Measurements from ENCODE around the gene ASCC2.
"Not testable (repeated sequence)": the region's sequence is repeated elsewhere in the genome, so short reads cannot be mapped to it uniquely, and the experiment has no call there.

ASCC2 gene

DNA sequence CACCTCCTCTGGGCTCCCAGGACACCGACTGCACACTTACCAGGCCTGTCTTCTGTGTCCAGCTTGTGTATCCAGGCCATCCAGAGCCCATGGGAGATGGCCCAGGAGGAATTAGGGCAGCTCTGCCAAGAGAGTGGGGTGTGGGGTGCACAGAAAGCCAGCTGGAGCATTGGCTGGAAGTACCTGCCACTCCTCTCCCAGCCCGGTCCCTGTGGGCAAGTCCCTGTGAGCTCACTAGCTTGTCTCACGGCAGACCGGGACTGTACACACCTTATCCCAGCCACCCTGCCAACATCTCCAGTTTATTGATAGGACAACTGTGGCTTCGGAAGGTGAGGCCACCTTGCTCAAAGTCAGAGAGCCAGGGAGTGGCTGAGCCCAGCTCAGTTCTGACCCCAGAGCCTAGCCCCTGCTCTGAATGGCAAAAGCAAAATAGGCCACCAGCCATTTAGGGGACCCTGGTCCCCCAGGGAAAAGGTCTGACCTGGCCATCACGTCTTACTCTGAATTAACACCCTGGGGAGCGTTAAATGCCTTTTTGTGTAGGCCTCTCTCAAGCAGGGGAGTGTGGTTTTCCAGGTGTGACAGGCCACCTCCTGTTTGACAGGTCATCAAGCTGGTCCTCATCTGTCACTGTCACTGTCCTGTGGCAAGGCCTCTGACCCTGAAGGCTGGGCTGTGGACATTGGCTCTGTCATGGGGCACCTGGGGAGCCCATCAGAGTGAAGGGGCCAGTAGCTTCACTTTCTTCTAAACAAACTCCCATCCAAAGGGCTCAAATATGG is 55.8 kb downstream of the ASCC2 start:
- no peak for DNase-seq

DNA sequence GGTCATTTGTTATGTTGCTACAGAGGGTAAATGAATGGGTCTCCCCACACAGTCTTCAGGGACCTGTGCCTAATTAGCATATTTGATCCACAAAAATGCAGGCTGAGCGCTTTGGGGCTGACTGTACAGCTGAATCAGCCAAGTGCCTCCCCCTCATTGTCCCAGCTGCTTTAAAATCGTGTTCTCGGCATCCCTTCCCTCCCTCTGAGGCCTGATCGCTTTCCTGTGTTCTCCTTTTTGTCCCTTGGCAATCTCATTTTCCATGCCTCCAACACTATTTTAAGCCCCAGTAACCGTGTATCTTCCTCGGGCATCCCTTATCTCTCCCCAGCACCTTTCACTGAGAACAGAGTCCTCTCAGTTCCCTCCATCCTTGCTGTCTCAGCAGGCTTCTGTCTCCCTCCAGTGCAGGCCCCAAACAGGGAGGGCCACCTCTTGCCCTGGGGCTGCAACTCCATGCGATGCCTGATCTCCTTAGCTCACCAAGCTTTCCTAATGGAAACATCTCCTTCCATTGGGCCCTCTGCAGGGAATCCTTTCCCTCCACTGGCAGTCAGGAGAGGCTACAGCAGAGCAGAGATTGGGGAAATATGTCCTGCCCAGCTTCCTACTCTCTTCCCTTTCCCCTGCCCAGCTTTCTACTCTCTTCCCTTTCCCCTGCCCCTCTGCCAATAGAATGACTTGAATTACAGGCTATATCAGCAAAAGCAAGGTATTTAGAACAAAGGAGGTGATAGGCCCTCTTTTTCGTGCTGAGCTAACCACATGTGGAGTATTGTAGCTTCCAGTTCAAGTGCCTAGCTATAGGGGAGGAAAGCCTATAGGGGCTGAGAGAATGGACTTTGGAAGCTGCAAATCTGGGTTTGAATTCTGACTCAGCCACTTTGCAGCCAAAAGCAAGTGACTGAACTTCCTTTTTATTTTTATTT is 57.1 kb downstream of the ASCC2 start:
- no peak for DNase-seq

DNA sequence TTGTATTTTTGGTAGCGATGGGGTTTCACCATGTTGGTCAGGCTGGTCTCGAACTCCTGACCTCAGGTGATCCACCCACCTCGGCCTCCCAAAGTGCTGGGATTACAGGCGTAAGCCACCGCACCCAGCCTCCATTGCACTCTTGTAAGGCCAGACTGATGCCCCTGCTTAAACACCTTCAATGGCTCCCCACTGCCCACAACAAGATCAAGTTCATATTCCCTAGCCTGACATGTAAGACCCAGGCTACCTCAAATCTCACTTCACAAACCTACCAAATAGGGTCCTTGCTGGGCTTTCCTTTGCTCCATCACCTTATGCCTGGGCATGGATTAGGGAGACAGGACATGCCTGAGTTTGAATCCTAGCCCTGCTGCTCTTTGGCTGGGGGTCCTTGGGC is 57.9 kb downstream of the ASCC2 start:
- DNase-seq = no peak

DNA sequence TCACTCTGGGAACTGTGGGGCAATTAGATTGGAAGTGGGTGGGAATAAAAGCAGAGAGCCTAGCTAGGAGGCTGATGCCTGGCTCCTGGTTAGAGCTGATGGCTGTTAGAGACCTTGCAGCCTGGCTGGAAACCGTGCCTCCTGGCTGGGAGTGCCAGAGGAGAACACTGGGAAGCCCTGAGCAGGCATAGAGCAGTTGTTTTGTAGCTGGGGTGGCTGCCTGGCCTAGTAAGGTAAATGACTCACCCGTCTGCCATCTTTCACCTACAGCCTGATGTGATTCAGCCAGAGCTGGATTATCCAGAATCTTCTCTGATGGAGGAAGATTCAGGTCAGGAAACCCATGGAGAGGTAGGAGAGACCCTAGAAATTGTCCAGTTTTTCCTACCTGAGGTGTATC is 64.8 kb downstream of the ASCC2 start:
- DNase-seq = no peak

DNA sequence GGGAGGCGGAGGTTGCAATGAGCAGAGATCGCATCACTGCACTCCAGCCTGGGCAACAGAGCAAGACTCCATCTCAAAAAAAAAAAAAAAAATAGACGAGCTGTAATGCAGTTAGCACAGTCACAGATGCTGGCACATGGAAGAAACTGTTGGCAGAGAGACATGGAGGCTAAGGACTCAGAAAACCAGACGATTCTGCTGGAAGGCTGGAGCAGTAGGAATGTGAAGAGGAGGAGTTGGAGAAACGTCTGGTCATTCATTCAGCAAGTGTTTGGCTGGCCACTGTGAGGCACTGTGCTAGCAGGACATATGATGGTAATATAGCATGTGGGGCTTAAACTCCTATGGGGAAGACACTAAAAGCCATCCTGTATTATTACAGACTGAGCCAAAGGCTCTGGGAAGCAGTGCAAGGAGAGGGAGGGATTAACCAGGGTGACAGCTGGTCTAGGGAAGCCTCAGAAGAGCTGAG is 65.9 kb downstream of the ASCC2 start:
- DNase-seq = no peak

DNA sequence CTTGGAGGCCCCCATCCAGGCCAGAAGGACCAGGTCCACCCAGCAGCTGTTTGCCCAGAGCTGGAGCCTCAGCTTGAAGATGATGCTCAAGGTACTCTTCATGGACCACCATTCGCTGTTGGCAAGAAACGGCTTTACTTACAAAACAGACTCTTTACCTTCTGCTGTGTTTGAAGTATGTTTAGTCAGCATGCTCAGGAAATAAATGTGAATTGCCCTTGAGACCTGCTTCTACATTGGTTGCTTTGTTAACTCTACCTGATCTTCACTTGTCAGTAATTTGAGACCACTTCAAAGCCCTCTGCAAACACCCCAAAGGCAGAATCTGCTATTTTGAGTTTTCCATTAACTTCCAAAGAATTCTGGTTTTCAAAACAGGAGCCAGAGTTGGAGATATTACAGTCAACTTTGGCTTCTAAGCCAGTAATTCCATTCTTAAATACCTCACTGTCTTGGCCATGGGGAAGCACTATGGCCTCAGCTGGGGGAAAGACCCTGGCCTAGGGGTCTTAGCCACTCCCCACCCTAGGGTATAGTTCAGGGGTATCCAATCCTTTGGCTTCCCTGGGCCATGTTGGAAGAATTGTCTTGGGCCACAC is 68.3 kb downstream of the ASCC2 start:
- DNase-seq = no peak

DNA sequence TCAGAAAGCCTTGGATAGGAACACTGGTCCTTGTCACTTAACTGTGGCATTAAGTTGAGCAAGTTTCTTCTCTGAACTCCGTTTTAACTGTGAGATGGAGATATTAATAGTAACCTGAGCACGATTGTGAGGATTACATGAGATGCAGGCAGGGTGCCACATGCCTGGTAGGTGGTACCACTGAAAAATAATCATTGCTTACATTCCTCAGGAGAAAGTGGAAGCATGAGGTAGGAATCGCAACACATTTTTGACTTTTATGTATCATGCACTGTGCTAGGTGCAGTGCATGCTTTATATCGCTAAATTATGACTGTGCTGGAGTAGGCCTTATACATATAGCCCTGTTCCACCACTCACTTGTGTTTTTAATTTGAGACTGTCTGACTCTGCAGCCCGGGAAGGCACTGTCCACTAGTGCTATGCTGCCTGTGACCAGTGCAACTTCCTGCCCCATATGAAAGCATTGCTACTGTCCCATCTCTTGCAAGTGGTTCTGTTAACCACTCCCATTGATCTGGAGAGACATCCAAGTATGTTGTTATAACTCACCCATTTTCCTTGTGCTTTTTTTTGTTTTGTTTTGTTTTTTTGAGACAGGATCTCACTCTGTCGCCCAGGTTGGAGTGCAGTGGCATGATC is 69.9 kb downstream of the ASCC2 start:
- no peak for DNase-seq

DNA sequence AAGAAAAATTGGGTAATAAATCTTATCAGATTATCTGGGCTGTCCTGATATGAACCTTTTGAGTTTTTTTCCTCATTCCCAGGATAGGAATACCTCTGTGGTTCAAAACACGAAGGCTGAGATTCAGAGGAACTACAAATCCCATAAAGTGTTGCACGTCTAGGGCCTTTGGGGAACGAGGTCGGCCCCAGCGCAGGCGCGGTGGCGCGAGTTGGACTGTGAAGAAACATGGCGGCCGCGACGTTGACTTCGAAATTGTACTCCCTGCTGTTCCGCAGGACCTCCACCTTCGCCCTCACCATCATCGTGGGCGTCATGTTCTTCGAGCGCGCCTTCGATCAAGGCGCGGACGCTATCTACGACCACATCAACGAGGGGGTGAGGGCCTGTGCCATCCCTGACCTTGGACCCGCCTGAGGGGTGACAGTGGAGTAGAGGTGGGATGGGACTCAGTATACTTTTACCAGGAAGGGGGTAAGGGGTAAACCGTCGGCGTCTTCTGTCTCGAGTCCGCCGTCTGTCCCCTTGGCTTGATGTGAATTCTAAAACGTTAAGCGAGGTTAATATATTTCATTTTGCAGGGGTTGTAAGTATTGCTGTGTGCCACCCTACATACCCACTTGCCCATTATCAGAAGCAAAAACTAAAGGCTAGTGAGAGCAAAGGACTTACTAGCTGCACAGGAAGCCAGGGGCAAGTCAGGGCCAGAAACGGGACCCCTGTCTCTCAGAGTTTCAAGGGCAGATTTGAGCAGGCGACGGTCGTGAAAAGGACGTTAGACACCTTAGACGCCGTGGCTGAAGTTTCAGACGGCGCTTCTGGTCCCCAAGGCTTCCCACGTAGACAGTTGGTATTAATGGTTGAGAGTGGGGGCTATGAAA is 70.7 kb downstream of the ASCC2 start, which contains the start of gene UQCR10:
Gene UQCR10 (plus strand): TSS at position 199 of the 881 bp plus-strand sequence. CDS start 30 bp downstream, at position 229.
- DNase-seq = peak; percentile 49

DNA sequence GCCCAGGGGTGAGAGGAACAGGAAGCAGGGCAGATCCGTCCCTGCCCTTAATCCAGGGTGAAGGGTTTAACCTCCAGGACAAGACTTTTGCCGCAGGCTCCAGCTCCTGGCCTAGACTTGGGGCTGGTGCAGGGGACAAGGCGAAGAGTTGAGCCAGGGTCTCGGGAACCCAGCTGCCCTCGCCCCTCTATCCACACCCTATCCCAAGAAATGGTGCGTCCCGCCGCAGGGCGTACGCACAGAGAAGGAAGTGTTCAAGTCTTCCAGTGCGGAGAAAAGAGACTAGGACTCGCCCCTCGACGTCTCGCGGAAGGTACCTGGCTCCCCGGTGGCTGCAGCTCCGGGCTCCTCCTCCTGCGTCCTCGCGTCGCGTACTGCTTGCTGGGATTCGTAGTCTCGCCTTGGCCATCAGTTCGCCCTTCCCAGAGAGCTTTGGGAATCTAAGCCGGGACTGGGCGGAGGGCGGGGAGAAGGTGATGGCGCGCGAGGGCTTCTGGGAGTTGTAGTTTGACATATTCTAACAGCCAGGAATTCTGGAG is 71.4 kb downstream of the ASCC2 start, which contains the start of gene ZMAT5:
Gene ZMAT5 (minus strand): TSS at position 376 of the 539 bp plus-strand sequence. CDS start 18,463 bp downstream, outside the sequence.
- peak; percentile 71 for DNase-seq

DNA sequence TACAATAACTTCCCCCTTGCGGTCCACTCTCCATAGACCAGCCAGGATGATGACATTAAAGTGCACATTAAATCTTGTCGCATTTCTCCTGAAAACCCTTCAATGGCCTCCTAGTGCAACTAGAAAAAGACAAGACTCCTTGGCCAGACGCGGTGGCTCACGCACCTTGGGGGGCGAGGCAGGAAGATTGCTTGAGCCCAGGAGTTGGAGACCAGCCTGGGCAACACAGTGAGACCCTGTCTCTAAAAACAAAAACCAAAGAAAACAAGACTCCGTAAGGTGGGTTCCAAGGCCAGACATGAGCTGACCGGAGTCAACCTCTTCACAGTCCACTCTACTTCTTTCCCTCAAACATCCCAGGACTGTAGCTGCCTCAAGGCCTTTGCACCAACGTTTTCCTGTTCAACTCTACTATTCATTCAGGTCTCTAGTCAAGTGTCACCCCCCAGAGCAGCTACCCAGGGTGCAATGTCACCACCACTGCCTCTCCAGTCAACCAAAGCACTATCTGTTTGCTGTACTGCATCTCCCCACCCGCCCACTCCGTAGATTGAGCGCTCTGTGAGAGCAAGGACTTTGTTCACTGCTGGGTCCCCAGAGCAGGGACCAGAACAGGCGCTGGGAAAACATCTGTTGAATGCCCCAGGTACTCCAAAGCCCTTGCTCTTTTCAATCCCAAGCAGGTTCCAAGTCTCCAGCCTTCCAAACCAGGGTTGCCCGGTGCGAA is 72.0 kb downstream of the ASCC2 start:
- no peak for DNase-seq

DNA sequence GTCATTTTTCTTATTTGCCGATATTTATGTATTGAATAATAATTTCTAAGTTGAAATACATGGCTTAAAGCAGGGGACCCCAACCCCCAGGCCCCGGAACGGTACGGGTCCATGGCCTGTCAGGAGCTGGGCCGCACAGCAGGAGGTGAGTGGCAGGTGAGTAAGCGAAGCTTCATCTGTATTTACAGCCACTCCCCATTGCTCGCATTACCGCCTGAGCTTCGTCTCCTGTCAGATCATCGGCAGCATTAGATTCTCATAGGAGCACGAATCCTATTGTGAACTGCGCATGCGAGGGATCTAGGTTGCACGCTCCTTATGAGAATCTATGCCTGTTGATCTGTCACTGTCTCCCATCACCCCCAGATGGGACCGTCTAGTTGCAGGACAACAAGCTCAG is 75.8 kb downstream of the ASCC2 start:
- DNase-seq = peak; percentile 22

DNA sequence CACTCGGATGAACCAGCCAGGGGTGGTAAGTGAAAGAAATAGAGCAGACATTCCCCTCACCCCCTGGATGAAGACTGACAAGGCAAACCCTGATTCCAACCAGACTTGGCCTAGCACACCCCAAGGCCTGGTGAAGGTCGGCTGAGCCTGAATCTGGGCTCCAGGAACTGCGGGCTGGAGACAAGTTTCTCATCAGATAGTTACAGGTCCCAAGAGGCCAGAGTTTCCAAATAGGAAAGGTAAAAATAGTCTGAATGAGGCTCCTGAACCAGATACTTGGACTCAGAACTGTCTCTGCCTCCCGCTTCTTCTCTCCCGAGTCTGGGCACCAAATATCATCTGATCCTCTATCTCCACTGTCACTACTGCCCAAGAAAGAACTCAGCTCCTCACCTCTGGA is 79.1 kb downstream of the ASCC2 start:
- DNase-seq = no peak

DNA sequence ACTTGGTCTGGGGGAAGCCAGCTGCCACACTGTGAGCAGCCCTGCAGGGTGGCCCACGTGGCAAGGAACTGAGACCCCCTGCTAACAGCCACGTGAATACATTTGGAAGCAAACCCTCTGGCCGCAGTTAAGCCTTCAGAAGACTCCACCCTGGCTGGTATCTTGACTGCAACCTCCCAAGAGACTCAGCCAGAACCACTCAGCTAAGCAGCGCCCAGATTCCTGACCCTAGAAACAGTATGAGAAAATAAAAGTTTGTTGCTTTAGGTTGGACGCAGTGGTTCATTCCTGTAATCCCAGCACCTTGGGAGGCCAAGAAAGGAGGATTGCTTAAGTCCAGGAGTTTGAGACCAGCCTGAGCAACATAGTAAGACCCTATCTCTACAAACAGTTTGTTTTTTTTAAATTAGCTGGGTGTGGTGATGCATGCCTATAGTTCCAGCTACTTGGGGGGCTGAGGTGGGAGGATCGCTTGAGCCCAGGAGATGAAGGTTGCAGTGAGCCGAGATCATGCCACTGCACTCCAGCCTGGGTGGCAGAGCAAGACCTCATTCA is 79.9 kb downstream of the ASCC2 start:
- DNase-seq = no peak

DNA sequence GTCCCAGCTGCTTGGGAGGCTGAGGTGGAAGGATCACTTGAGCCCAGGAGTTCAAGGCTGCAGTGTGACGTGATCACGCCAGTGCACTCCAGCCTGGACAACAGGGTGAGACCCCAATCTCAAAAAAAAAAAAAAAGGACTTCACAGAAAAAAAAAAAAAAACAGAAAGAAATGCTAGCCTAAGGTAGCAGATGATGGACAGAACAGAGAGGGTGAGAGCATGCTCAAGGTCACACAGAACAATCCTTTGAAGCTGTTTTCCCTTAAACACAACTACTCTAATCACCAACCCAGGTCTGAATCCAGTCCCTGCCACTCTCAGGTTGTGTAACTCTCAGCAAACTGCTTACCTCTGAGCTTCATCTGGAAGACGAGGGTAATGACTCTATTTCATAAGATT is 81.0 kb downstream of the ASCC2 start:
- DNase-seq = no peak

DNA sequence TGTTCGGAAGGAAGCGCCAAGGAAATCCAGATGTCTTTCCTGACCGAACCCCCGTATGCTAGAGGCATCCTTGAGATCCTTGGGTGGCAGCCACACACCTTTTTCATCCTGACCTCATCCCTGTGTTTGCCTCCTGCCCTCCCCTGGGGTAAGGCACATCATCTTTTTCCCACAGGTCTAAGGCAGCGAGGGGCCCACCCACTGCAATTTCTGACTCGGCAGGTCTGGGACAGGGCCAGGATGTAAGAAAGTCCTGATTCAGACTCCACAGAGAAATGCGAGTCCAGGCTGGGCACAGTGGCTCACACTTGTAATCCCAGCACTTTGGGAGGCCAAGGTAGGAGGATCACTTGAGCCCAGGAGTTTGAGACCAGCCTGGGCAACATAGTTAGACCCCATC is 81.7 kb downstream of the ASCC2 start:
- DNase-seq = no peak

DNA sequence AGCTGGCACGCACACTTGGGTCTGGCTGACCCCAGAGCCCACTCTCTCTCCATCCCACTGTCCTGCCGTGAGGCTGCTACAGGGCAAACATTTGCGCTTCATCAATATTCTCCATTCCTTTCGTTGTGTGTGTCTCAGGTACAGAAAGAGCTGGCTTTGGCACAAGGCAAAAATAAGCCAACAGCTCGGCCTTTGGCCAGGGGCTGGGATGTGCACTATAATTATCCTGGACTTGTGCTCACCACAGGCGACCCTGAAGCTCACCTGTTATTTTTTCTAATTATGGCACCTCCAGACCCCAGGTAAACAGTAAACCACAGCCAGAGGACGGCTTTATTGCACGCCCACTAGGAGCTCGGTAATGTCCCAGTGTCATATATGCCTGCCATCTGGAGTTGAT is 82.2 kb downstream of the ASCC2 start:
- DNase-seq = no peak

DNA sequence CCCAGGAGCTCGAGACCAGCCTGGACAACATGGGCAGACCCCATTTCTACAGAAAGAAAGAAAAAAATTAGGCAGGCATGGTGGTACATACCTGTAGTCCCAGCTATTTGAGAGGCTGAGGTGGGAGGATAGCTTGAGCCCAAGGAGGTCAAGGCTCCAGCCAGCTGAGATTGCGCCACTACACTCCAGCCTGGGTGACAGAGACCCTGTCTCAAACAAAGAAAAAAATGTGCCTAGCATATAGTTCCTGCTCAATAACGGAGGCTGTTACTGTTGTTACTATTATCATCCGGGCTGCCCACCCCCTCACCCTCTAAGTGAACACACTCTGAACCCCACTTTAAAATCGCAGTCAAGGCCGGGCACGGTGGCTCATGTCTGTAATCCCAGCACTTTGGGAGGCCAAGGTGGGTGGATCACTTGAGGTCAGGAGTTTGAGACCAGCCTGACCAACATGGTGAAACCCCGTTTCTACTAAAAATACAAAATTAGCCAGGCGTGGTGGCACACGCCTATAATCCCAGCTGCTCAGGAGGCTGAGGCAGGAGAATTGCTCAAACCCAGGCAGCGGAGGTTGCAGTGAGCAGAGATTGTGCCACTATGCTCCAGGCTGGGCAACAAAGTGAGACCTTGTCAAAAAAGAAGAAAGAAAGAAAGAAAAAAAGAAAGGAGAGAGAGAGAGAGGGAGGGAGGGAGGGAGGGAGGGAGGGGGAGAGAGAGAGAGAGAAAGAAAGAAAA is 83.2 kb downstream of the ASCC2 start:
- not testable (repeated sequence) for DNase-seq

DNA sequence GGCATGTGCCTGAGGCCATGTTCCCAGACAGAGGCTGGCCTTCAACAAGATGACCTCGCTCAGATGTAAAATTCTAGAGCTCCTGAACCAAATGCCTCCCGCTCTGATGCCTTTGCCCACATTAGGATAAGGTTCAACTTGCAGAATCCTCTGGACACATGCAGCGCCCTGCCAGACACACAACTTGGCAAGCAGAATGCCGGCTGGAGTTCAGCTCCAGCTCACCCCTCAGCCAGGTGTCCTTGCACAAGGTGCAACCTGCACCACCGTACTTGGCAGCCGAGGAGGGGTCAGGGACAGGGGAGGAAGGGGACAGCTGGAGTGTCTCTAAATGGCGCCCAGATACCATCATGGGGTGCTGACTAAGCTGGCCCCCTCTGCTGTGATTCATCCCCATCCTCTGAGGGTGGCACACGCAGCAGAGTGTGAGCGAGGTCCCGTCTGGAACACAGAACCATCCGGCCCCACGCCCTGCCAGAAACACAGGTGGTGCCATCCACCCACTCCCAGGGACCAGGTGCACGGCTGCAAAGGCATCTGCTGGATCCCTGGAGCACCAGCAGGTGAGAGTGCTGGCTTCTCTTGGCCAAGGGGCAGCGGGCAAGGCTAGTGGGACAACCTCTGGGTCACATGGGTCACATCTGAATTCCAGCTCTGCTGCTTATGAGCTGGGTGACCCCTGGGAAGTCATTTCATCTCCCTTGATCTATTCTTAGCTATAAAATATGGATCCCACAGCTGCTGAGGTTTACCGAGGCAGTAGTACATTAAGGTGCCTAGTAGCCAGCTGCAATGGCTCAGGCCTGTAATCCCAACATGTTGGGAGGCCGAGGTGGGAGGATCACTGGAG is 84.0 kb downstream of the ASCC2 start:
- no peak for DNase-seq

DNA sequence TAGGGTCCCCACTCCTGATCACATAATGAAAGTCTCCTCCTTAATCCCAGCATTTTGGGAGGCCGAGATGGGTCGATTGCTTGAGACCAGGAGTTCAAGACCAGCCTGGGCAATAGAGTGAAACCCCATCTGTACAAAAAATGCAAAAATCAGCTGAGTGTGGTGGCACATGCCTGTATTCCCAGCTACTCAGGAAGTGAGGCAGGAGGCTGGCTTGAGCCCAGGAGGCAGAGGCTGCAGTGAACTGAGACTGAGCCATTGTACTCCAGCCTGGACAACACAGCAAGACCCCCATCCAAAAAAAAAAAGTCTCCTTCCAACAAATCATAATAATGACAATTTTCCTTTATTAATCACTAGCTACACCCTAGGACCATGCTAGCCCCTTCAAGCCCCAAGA is 86.4 kb downstream of the ASCC2 start:
- DNase-seq = no peak
